CD4-positive, alpha-beta T cell treated with Interleukin-2 at 100 ng/mL for 4 hours (primary cell): ENCODE results near the gene UNC93B1.

Experiments used
- DNase-seq: peaks from one replicate; pipeline ENCODE4 v3.0.0-alpha.2; 2020; ENCODE audit warnings: low spot score

The UNC93B1 gene

DNA sequence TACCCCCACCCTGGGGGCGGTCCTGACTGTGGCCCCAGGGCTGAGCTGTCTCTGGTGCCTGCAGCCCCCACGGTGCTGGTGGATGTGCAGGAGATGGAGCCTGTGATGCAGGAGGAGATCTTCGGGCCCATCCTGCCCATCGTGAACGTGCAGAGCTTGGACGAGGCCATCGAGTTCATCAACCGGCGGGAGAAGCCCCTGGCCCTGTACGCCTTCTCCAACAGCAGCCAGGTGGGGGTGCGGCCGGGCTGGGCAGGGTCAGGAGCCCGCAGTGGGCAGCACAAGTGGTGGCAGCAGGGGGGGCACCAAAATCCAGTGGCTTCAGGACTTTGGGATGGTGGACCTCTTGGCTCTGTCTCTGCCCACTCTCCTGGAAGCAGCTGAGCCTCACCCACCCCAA, 18.6 kb upstream of the UNC93B1 start:
- no peak for DNase-seq

DNA sequence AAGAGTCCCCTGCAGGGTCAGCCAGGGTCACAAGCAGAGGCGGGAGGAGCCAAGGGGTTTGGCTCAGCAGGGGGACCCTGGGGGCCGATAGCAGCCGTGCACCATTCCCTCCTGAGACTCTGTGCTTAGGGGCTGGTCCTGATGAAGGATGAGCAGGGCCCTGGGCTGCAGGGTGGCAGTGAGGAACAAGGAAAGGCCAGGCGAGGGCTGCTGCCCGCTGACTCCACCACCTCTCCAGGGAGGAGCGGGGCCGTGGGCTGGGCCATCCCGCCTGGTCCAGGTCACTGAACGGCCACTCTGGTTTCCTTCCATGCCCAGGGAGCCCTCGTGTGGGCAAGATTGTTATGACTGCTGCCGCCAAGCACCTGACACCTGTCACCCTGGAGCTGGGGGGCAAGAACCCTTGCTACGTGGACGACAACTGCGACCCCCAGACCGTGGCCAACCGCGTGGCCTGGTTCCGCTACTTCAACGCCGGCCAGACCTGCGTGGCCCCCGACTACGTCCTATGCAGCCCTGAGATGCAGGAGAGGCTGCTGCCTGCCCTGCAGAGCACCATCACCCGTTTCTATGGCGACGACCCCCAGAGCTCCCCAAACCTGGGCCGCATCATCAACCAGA, 17.4 kb upstream of the UNC93B1 start:
- no peak for DNase-seq

DNA sequence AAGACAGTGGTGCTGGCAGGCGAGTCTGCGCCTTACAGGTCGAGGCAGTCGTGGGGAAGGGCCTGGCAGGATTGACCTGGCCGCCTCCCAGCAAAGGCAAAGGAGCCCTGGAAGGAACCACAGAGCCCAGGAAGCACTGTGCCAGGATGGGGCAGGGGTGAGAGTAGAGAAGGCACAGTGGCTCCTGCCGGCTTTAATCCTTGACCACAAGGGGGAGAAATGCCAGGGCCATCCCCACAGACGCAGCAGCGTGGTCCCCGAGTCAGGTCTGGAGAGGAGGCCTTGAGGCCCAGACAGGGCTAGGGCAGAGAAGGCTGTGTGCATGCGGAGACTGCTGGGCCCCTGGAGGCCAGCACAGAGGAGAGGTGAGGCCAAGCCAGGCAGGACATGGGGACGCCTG, 16.7 kb upstream of the UNC93B1 start:
- DNase-seq: no peak

DNA sequence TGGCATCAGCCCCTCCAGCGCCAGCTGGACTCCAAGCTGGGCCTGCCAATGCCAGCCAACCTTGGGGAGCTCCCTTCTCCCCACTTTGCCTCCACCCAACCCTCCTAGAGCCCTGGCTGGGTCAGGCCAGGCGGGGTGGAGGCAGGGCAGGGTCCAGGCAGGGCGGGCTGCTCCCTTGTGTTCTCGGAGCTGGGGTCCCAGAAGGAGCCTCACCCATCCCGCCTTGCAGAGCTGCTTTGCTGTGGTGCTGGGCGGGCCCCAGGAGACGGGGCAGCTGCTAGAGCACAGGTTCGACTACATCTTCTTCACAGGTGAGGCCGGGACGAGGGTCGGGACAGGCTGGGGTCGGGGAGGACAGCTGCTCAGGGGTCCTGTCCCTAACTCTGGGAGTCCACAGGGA, 15.6 kb upstream of the UNC93B1 start:
- no peak for DNase-seq

- no peak for DNase-seq
Observed at GRCh38 chr11:68018730-68019190, 14.9 kb upstream of the UNC93B1 start.

- DNase-seq: no peak
Observed at GRCh38 chr11:68017980-68018729, 14.3 kb upstream of the UNC93B1 start.

DNA sequence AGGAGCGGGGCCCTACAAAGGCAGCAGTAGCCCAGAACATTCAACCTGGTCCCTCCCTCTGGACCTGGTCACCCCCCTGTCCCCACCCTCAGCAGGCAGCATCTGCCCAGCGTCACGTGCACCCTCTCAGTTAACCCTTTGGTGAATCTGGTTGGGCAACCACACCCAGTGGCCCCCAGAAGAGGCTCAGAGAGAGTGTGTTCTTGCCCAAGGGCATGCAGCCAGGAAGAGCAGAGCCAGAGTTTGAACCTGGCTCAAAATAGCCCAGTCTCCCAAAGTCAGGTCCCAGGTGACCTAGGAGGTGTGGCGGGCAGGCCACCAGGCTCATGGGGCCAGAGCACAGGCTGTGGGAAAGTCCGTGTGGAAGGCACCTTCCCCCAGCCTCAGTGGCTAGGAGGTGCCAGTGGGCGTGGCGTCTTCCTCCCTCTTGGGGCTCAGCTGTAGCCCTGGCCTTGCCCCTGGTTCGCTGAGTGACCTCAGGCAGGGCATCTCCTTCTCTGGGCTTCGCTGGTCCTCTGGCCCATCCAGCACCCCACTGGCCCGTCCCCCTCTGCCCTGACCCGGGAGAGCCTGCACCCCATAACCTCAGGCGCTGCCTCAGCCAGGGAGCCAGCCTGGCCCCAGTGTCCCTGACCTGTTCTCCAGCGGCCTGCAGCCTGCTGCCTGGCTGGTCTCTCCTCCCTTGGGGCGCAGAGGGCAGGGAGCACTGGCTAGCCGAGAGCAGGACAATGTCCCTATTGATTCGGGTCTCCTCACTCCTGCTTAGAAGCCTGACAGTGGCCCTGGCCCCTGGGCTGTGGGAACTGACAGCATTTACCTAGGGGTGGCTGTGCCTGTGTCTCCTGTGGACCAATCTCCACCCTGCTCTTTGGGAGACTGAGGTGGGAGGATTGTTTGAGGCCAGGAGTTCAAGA, 13.3 kb upstream of the UNC93B1 start:
- no peak for DNase-seq

GRCh38 chr11:68016161-68016903, 12.4 kb upstream of the UNC93B1 start:
- no peak for DNase-seq

- DNase-seq: no peak
Observed at GRCh38 chr11:68015467-68015866, 11.6 kb upstream of the UNC93B1 start.

DNA sequence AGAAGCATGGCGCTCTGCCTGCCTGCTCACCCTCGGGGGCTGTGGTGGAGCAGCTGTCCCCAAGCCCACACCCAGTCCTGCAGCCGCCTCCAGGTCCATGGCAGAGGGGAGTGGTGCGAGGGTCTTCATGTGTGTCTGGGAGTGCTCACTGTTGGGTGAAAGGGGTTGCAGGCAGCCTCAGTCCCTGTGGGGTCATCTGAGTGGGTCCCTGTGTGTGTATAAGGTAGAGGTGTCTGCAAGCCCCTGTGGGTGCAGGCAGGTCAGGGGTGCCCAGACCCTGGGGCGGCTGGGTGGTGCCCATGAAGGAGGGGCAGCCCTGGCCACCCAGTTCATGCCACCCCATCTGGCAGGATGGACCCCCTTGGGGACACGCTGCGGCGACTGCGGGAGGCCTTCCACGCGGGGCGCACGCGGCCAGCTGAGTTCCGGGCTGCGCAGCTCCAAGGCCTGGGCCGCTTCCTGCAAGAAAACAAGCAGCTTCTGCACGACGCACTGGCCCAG, 11.1 kb upstream of the UNC93B1 start:
- DNase-seq: no peak

DNA sequence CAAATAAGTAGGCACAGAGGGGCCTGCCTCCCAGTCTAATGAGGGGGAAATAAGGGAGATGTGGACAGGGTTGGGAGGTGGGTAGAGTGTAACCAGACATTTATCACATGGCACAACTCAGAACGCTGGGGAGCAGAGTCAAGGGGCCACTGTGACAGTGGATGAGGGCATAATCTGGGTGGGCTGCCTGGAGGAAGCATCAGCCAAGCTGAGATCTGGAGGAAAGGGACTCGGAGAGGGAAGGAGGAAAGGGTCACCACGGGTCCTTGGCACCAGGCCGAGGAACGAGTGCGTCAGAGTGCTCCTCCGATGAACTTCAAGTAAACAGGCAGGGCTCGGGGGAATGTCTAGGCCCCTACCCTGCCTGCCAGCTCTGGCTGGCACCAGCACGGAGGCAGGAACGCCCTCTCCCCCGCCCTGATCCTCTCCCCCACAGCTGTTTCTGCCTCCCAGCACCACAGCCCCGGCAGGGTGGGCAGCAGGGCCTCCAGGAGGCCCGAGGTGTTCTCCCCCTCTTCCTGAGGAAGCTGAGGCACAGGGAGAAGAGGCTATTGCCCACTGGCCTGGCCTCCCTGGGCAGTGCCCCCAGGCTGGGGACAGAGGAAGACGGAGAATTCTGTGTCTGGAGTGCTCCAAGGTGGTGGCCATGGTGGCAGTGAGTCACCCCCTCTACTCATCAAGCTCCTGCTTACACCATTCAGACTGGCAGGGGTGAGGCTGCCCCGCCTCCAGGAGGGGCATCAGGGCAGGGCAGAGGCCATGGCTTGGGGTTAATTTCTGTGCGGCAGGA, 10.5 kb upstream of the UNC93B1 start:
- DNase-seq: no peak

DNA sequence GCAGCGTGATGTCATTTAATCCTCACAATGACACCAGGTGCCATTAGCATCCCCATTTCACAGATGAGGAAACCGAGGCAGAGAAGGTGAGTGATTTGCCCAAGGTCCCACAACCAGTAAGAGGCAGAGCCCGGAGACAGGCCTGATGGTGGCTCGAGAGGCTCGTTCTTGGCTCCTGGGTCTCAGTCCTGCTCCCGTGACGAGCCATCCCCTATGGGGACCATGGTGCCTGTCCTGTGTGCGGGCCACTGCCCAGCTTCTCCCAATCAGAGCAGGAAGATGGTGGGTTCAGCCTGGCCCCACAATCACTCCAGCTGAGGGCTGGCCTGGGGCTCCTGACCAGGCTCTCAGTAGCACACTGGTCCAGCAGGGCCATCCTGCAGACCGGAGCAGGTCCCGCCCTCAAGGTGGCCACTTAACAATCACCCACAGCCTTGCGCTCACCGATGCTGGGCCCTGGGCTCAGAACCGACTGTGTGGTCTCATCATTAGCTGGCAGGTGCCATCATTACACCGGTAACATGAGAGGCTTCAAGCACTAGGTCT, 9.8 kb upstream of the UNC93B1 start:
- no peak for DNase-seq

GRCh38 chr11:68012843-68013610, 9.1 kb upstream of the UNC93B1 start:
- DNase-seq: no peak

- DNase-seq: no peak
Observed at GRCh38 chr11:68012044-68012842, 8.3 kb upstream of the UNC93B1 start.

GRCh38 chr11:68011051-68011943, 7.4 kb upstream of the UNC93B1 start:
- DNase-seq: no peak

- no peak for DNase-seq
Observed at GRCh38 chr11:68010090-68011041, 6.5 kb upstream of the UNC93B1 start, which contains the start of gene ALDH3B1. Gene ALDH3B1, plus strand, starts transcription at chr11:68010327. Its CDS starts 4,971 bp downstream, at chr11:68015298.
